HG02588 (cell line): ENCODE data around the gene VRTN.
A peak's percentile ranks its signal among the peaks of the same experiment; 100 is the strongest.
"Not testable (repeated sequence)": the region's sequence is repeated elsewhere in the genome, so short reads cannot be mapped to it uniquely, and the experiment has no call there.

Source experiments
- ATAC-seq: cut with Tn5 transposase; IDR thresholded peaks from one replicate; pipeline ENCODE4 v1.9.1; 2021; ENCODE audit warnings: mild to moderate bottlenecking, moderate library complexity; ENCODE audit not compliant: unreplicated experiment

Gene VRTN

GRCh38 chr14:74348241-74348734 lies at the start of gene VRTN:
Gene VRTN (plus strand): TSS chr14:74348471. CDS start chr14:74356784, 8,313 bp downstream.
- ATAC-seq, result no peak

GRCh38 chr14:74299061-74299545 lies 49.2 kb upstream of the VRTN start:
- ATAC-seq, result no peak

GRCh38 chr14:74301594-74302151 lies 46.6 kb upstream of the VRTN start:
- no peak for ATAC-seq

GRCh38 chr14:74302152-74302628 lies 46.1 kb upstream of the VRTN start:
- ATAC-seq, result no peak

- ATAC-seq, result peak; percentile 96
Measured at GRCh38 chr14:74302634-74303569, 45.4 kb upstream of the VRTN start, which contains the start of gene ABCD4. Gene ABCD4 (minus strand): TSS chr14:74302934. CDS start chr14:74302912, 22 bp downstream.

- ATAC-seq, result no peak
Measured at GRCh38 chr14:74308695-74309094, 39.6 kb upstream of the VRTN start.

GRCh38 chr14:74309125-74310022 lies 38.9 kb upstream of the VRTN start:
- ATAC-seq, result no peak

- no peak for ATAC-seq
Measured at GRCh38 chr14:74312161-74312560, 36.1 kb upstream of the VRTN start.

GRCh38 chr14:74313601-74314000 lies 34.7 kb upstream of the VRTN start:
- ATAC-seq, result no peak

GRCh38 chr14:74314576-74314975 lies 33.7 kb upstream of the VRTN start:
- ATAC-seq, result no peak

- no peak for ATAC-seq
Measured at GRCh38 chr14:74324931-74325361, 23.3 kb upstream of the VRTN start.

- ATAC-seq, result no peak
Measured at GRCh38 chr14:74325446-74325845, 22.8 kb upstream of the VRTN start.

GRCh38 chr14:74326369-74327152 lies 21.7 kb upstream of the VRTN start:
- ATAC-seq, result no peak

- ATAC-seq, result not testable (repeated sequence)
Measured at GRCh38 chr14:74329950-74330552, 18.2 kb upstream of the VRTN start.

- no peak for ATAC-seq
Measured at GRCh38 chr14:74333909-74334308, 14.4 kb upstream of the VRTN start.

GRCh38 chr14:74346341-74346740 lies 1.9 kb upstream of the VRTN start:
- ATAC-seq, result no peak

- no peak for ATAC-seq
Measured at GRCh38 chr14:74347097-74347794, 1.0 kb upstream of the VRTN start.

GRCh38 chr14:74347795-74348100 lies 523 bp upstream of the VRTN start:
- ATAC-seq, result no peak
